A549 (cell line): ENCODE measurements around the gene DYSF. TPM values are rescaled to one million over a fixed set of nuclear protein-coding genes. Genes with fewer than 3 reads are reported as not detected.

Source experiments
- ATAC-seq, 2 experiments: fragments of 200-7000 bp in 1 of 2; fragments of >200 bp in 1 of 2; cut with Nextera tagmentation in 1 of 2; cut with Tn5 transposase in 1 of 2; 3 replicates each; pipeline versions ENCODE4 v1.8.0 to v1.9.1; 2018 to 2020; ENCODE audit warnings: mild to moderate bottlenecking in 1 of 2, moderate library complexity in 1 of 2
- CTCF ChIA-PET: fragments of 300-600 bp; sonication (Branson Sonifier 250); formaldehyde crosslinking; extraction: SDS; loops from one replicate; lab custom pipeline; 2021; ENCODE audit warnings: antibody characterized with exemption, inconsistent platforms; lab: Yijun Ruan, JAX
- POLR2A ChIA-PET: fragments of 350-600 bp; formaldehyde crosslinking; extraction: SDS; loops from one replicate; lab custom pipeline; 2021; ENCODE audit warnings: antibody characterized with exemption, inconsistent platforms; lab: Yijun Ruan, JAX
- DNase-seq, 2 experiments: peaks; one replicate each; pipeline versions ENCODE4 v3.0.0 to v3.0.0-alpha.2; 2011 to 2016; ENCODE audit warnings: low read depth in 1 of 2, low spot score in 1 of 2
- FAIRE-seq: peaks from 2 replicates; lab custom pipeline; 2011; peaks lifted over from hg19 to GRCh38; lab: Jason Lieb, UNC
- H3K27ac ChIP-seq, 2 experiments: fragments of >200 bp; sonication (Bioruptor Twin); formaldehyde crosslinking; 3 replicates each; pipeline ENCODE4 v1.5.1; 2016 to 2017
- H3K4me1 ChIP-seq: fragments of >200 bp; sonication (Bioruptor Twin); formaldehyde crosslinking; 3 replicates; pipeline ENCODE4 v1.6.1; 2016
- H3K4me2 ChIP-seq: fragments of >200 bp; sonication (Bioruptor Twin); formaldehyde crosslinking; 3 replicates; pipeline ENCODE4 v1.6.1; 2016
- H3K4me3 ChIP-seq: fragments of >200 bp; sonication (Bioruptor Twin); formaldehyde crosslinking; 3 replicates; pipeline ENCODE4 v1.5.1; 2016
- H3K9me3 ChIP-seq: fragments of >200 bp; sonication (Bioruptor Twin); formaldehyde crosslinking; 3 replicates; pipeline ENCODE4 v1.6.1; 2016
- CBX2 ChIP-seq: fragments of 200-600 bp; sonication (generic); IDR thresholded peaks from 2 replicates; pipeline ENCODE4 v1.6.1; 2016; ENCODE audit warnings: low read depth, mild to moderate bottlenecking, borderline replicate concordance
- CHD2 ChIP-seq: fragments of 150-350 bp; IDR thresholded peaks from 2 replicates; pipeline ENCODE4 v1.6.1; 2014; ENCODE audit warnings: low read length; ENCODE audit not compliant: partially characterized antibody
- ELK1 ChIP-seq: fragments of 150-350 bp; IDR thresholded peaks from 2 replicates; pipeline ENCODE4 v1.6.1; 2014; ENCODE audit warnings: low read depth, mild to moderate bottlenecking, low read length
- EP300 ChIP-seq, 2 experiments: fragments of >200 bp; sonication (Bioruptor Twin); formaldehyde crosslinking; IDR thresholded peaks; 2 replicates in 1 of 2; 3 replicates in 1 of 2; pipeline ENCODE4 v1.6.1; 2016 to 2017
- HDAC2 ChIP-seq: fragments of 200-600 bp; sonication (generic); IDR thresholded peaks from 2 replicates; pipeline ENCODE4 v1.6.1; 2016
- HMGXB4 ChIP-seq: fragments of 250-450 bp; sonication (Bioruptor Pico); IDR thresholded peaks from 2 replicates; pipeline ENCODE4 v1.5.0; 2021; ENCODE audit warnings: mild to moderate bottlenecking, moderate library complexity, borderline replicate concordance
- HOXA7 ChIP-seq: fragments of 250-450 bp; sonication (Bioruptor Pico); IDR thresholded peaks from 2 replicates; pipeline ENCODE4 v1.5.0; 2020; ENCODE audit warnings: mild to moderate bottlenecking, moderate library complexity
- HOXB13 ChIP-seq: fragments of 250-450 bp; sonication (Bioruptor Pico); IDR thresholded peaks from 2 replicates; pipeline ENCODE4 v1.5.0; 2020; ENCODE audit warnings: low read depth, mild to moderate bottlenecking, moderate library complexity
- JUN ChIP-seq, 2 experiments: fragments of >200 bp; sonication (Bioruptor Twin); formaldehyde crosslinking; IDR thresholded peaks; 2 replicates in 1 of 2; 3 replicates in 1 of 2; pipeline ENCODE4 v1.6.1; 2016 to 2017
- JUNB ChIP-seq: fragments of >200 bp; sonication (Bioruptor Twin); formaldehyde crosslinking; IDR thresholded peaks from 2 replicates; pipeline ENCODE4 v1.6.1; 2016
- MAX ChIP-seq: IDR thresholded peaks from 2 replicates; pipeline ENCODE4 v1.6.1; 2012
- MYC ChIP-seq: IDR thresholded peaks from 2 replicates; pipeline ENCODE4 v1.6.1; 2012; ENCODE audit warnings: mild to moderate bottlenecking, inconsistent platforms, low read length, improper control_type of control experiment, borderline replicate concordance
- NR3C1 ChIP-seq: fragments of >200 bp; sonication (Bioruptor Twin); formaldehyde crosslinking; IDR thresholded peaks from 3 replicates; pipeline ENCODE4 v1.6.1; 2017
- PHF8 ChIP-seq: fragments of 200-600 bp; sonication (generic); IDR thresholded peaks from 2 replicates; pipeline ENCODE4 v1.6.1; 2016; ENCODE audit warnings: low read depth, mild to moderate bottlenecking, antibody characterized with exemption, moderate library complexity, borderline replicate concordance
- POLR2AphosphoS2 ChIP-seq: conservative IDR thresholded peaks from 2 replicates; pipeline ENCODE4 v1.6.1; 2012; ENCODE audit warnings: low read length, improper control_type of control experiment, inconsistent platforms
- RAD21 ChIP-seq, 2 experiments: fragments of >200 bp in 1 of 2; sonication (Bioruptor Twin) in 1 of 2; formaldehyde crosslinking in 1 of 2; IDR thresholded peaks in 1 of 2; conservative IDR thresholded peaks in 1 of 2; 2 replicates in 1 of 2; 3 replicates in 1 of 2; pipeline ENCODE4 v1.6.1; 2012 to 2018; ENCODE audit warnings: inconsistent platforms in 1 of 2
- RARB ChIP-seq: fragments of 250-450 bp; sonication (Bioruptor Pico); IDR thresholded peaks from 2 replicates; pipeline ENCODE4 v1.8.0; 2021; ENCODE audit warnings: mild to moderate bottlenecking, moderate library complexity
- REST ChIP-seq: fragments of 200-600 bp; sonication (generic); IDR thresholded peaks from 2 replicates; pipeline ENCODE4 v1.6.1; 2016; ENCODE audit warnings: antibody characterized with exemption, mild to moderate bottlenecking, moderate library complexity
- TP53 ChIP-seq: fragments of 250-450 bp; sonication (Bioruptor Pico); IDR thresholded peaks from 2 replicates; pipeline ENCODE4 v1.5.0; 2021; ENCODE audit warnings: mild to moderate bottlenecking, moderate library complexity
- ZNF302 ChIP-seq: fragments of 250-450 bp; sonication (Bioruptor Pico); IDR thresholded peaks from 2 replicates; pipeline ENCODE4 v1.9.0; 2021; ENCODE audit warnings: inconsistent platforms, mild to moderate bottlenecking, moderate library complexity
- WGBS: methylation state at CpG from one replicate; pipeline ENCODE4 v1.1.6; 2017; ENCODE audit errors: missing lambda C conversion rate; 5-methylcytosine and 5-hydroxymethylcytosine counted together
- polyA plus RNA-seq, 4 experiments: library from polyadenylated mRNA; depleted of rRNA in 3 of 4; stranded (reverse); fragments of >200 nt; fragmentation: RNase III in 1 of 4; extraction: RNeasy Plus Mini Kit Qiagen cat#74134 plus additional on column Dnase treatment in 1 of 4; gene quantifications; 2 replicates in 3 of 4; 3 replicates in 1 of 4; pipeline ENCODE4 v1.2.3, GENCODE V29; 2011 to 2017

Gene DYSF
- polyA plus RNA-seq, 2 of the 4 experiments (the other 2 are of a cell fraction), result 0.36 to 0.98 TPM

- no peak for FAIRE-seq
- no peak for ATAC-seq
- Histone ChIP-seq H3K4me2 (no peak overlapping the region), H3K9me3 (no peaks in the 10 kb centered on the region), H3K27ac (no peak overlapping the region), H3K4me3 (no peak overlapping the region), H3K4me1 (no peaks in the 10 kb centered on the region)
- CTCF ChIA-PET, result interaction anchor here (0.6 to 1.8 kb wide), 8 partner anchors 55 to 1140 kb away, joined by 3 to 8 read pairs (median 3); no protein-coding TSS in a partner anchor
- 54% methylated on average over 3 of the region's 3 CpGs for WGBS
- POLR2A ChIA-PET, result no interaction called here
- DNase-seq, result no peak
- no peak for TF ChIP-seq HOXB13 (CRISPR knock-in tag)
- TF ChIP-seq CHD2, result no peak
- no peak for TF ChIP-seq JUN (IDR thresholded peaks at IDR 0.05)
- TF ChIP-seq CBX2, result no peak
- TF ChIP-seq ZNF302, result no peak
- no peak for TF ChIP-seq HOXA7 (CRISPR knock-in tag)
- no peak for TF ChIP-seq RARB
- TF ChIP-seq NR3C1, result no peak
- no peak for TF ChIP-seq MAX
- no peak for TF ChIP-seq RAD21 (conservative IDR thresholded peaks at IDR 0.05 in 1 of 2, IDR thresholded peaks at IDR 0.05 in 1 of 2)
Measured at GRCh38 chr2:71606244-71606643, 152.9 kb downstream of the DYSF start.

GRCh38 chr2:71607151-71607889, 154.0 kb downstream of the DYSF start:
- H3K4me1 ChIP-seq, result no peaks in the 10 kb centered on the region
- DNase-seq (no peak), FAIRE-seq (no peak), ATAC-seq (no peak)
- H3K4me2 ChIP-seq, result no peak overlapping the region
- 49% methylated on average over 7 of the region's 7 CpGs for whole genome bisulfite sequencing
- ChIA-PET POLR2A (no interaction called here), CTCF (interaction anchor here (0.9 to 1.8 kb wide), 7 partner anchors 96 to 1138 kb away, joined by 3 to 8 read pairs (median 4); no protein-coding TSS in a partner anchor)
- no peak overlapping the region for H3K27ac ChIP-seq
- H3K9me3 ChIP-seq, result no peaks in the 10 kb centered on the region
- TF ChIP-seq MAX, result no peak
- TF ChIP-seq ELK1, result no peak
- no peak for TF ChIP-seq HOXA7 (CRISPR knock-in tag)
- no peak for TF ChIP-seq REST
- no peak for TF ChIP-seq MYC
- TF ChIP-seq JUN (IDR thresholded peaks at IDR 0.05), result no peak
- no peak for TF ChIP-seq POLR2AphosphoS2
- TF ChIP-seq TP53 (CRISPR knock-in tag), result no peak
- TF ChIP-seq CHD2, result no peak
- TF ChIP-seq HDAC2, result no peak
- no peak for TF ChIP-seq HMGXB4 (CRISPR knock-in tag)
- TF ChIP-seq JUNB, result no peak
- TF ChIP-seq PHF8, result no peak
- TF ChIP-seq NR3C1, result no peak
- TF ChIP-seq EP300 (IDR thresholded peaks at IDR 0.05), result no peak
- H3K4me3 ChIP-seq, result no peak overlapping the region
